Choroid plexus epithelial cell (primary cell): ENCODE results near the gene RSPH4A.
A peak's percentile ranks its signal among the peaks of the same experiment; 100 is the strongest.

Source experiments
- DNase-seq: peaks from one replicate; pipeline ENCODE4 v3.0.0-alpha.2; 2010; ENCODE audit warnings: low read depth
- H3K4me3 ChIP-seq: 2 replicates; pipeline ENCODE4 v1.5.1; 2011; ENCODE audit warnings: low read depth, mild to moderate bottlenecking, control low read depth, low read length, moderate library complexity
- CTCF ChIP-seq: conservative IDR thresholded peaks from 2 replicates; pipeline ENCODE4 v1.5.1; 2011; ENCODE audit warnings: low read depth, mild to moderate bottlenecking, control low read depth, inconsistent platforms, low read length, moderate library complexity

RSPH4A gene

GRCh38 chr6:116625872-116626271 is 9.6 kb downstream of the RSPH4A start:
- no peak for TF ChIP-seq CTCF
- no peak for DNase-seq
- no peak overlapping the region for H3K4me3 ChIP-seq

DNA sequence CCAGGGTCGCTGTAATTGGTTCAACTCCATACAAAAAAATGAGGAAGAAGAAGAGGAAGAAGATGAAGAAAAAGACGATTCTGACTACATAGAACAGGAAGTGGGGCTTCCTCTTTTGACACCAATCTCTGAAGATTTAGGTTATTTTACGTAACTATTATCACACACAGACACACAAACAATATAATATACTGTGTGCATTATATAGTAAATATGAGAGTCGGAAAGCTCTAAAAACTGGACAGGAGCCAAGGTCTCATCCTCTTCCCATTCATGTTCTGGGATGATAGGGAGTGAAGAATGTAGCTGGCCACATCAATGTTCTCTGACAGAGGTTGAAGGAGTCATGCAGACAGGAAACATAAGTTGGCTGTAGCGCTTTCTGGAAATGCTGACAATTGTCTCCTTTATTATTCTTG is 13.3 kb downstream of the RSPH4A start:
- TF ChIP-seq CTCF = no peak
- no peak for DNase-seq
- H3K4me3 ChIP-seq = no peak overlapping the region

DNA sequence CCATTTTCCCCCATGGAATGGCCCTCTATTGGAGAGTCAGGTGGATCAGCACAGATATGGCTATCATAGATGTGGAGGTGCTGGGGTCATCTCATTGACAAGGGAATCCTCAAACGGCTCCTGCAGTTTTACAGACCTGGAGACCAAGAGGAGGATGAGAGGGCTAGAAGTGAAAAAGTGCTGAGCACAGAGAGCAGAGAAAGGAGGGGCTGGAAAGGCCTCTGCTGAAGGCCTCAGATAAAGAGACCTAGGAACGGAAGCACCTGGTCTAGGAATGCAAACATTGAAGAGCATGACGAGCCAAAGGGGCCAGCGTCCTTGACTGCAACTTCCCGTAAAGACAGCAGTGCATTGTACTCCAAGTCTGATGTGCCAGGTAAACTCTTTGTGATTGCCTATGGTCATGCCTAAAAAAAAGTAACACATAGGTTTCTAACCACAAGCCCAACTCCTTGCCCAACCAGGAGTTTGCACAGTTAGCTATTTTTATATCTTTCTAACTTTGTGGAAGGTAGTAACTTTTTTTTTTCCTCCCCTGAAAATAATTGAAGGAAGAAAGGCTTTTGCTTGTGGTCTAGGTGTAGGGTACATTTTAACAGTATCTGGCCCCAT is 15.2 kb downstream of the RSPH4A start:
- no peak for DNase-seq
- TF ChIP-seq CTCF = no peak

GRCh38 chr6:116633685-116634084 is 17.4 kb downstream of the RSPH4A start:
- no peak overlapping the region for H3K4me3 ChIP-seq
- peak; percentile 45 for TF ChIP-seq CTCF
- DNase-seq = peak; percentile 18

More for the DNA sequence above, 15.2 kb downstream of the RSPH4A start:
- H3K4me3 ChIP-seq = no peak overlapping the region

- TF ChIP-seq CTCF = no peak
- H3K4me3 ChIP-seq = no peak overlapping the region
- peak; percentile 57 for DNase-seq
Observed at GRCh38 chr6:116648156-116648555, 31.9 kb downstream of the RSPH4A start.

- no peak for TF ChIP-seq CTCF
- H3K4me3 ChIP-seq = no peak overlapping the region
- DNase-seq = no peak
Observed at GRCh38 chr6:116649129-116649528, 32.9 kb downstream of the RSPH4A start.

- TF ChIP-seq CTCF = no peak
Observed at GRCh38 chr6:116651916-116652315, 35.6 kb downstream of the RSPH4A start.

More at GRCh38 chr6:116651916-116652315, 35.6 kb downstream of the RSPH4A start:
- no peak overlapping the region for H3K4me3 ChIP-seq
- no peak for DNase-seq
